Measurements from ENCODE around the gene C1orf159. TPM values are rescaled to one million over a fixed set of nuclear protein-coding genes. Genes with fewer than 3 reads are reported as not detected.
"Not testable (repeated sequence)": the region's sequence is repeated elsewhere in the genome, so short reads cannot be mapped to it uniquely, and the experiment has no call there.

Gene C1orf159
- total RNA-seq, 1 donor from 2014 or later = 7.7 TPM

GRCh38 chr1:1118876-1119220 is 3.0 kb upstream of the C1orf159 start:
- DNase-seq (ENCODE audit: low spot score) = no peak

DNA sequence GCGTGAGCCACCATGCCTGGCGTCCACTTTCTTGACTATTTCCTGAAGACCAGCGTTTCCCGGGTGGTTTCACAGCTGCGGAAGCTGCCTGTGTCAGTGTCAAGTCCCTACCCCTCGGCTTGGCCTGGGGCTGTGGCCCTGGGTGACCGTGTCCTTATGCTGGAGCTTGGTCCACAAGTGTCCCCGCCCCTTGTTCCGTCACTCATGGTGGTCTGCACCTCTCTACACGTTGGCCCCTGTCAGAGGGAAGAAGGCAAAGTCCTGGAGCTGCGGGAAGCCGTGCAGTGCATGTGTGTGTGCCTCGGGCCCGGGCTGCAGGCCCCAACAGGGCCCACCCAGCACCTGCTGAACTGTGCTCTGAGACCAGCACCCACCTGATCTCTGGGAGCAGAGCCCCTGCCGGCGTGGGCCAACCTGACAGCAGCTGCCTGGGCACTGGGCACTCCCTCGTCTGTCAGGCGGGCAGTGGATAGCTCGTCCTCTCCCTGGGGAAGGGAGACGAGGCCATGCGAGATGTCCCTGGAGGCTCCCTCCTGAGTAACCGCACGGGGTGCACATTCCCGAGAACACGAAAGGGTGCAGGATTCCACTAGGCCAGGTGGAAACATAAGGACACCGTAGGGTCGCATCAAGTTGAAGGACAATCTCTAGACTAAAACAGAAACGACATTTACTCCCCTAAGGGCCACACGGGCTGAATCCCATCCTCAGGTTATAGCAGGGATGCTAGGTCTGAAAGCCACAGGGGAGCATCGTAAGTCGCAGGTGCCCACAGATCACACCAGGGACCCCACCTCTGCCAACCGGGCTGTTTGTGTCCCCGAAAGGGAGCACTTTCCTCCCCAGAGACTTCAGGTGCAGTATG is 2.4 kb upstream of the C1orf159 start:
- no peak for DNase-seq (ENCODE audit: low spot score)

- DNase-seq (ENCODE audit: low spot score) = no peak
Measured at GRCh38 chr1:1117469-1117831, 1.6 kb upstream of the C1orf159 start.

GRCh38 chr1:1116701-1117468 is 996 bp upstream of the C1orf159 start:
- no peak for DNase-seq (ENCODE audit: low spot score)

DNA sequence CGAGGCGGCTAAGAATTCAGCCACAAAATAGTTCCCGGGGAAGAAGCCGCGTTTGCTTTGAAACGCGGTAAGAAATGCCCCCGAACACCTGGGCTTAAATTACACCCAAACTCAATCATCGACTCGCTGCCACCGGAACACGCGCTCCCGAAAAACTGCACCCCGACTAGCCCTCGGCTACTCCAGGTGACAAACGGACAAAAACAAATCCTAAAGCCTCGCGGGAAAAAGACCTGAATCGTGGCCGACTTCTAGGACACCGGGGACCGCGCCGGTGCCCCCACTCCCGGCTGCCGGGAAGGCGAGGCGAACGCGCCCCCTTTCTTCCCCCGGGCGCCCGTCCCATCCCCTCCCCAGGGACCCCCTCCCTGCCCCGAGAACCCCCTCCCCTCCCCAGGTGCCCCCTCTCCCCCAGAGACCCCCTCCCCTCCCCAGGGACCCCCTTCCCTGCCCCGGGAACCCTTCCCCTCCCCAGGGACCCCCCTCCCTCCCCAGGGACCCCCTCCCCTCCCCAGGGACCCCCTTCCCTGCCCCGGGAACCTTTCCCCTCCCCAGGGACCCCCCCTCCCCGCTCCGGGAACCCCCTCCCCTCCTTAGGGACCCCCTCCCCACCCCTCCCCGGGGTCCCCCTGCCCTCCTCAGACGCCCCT is 628 bp downstream of the C1orf159 start:
- no peak for DNase-seq (ENCODE audit: low spot score)

- DNase-seq (ENCODE audit: low spot score) = no peak
Measured at GRCh38 chr1:1114431-1114830, 1.5 kb downstream of the C1orf159 start.

- no peak for DNase-seq (ENCODE audit: low spot score)
Measured at GRCh38 chr1:1112237-1112985, 3.5 kb downstream of the C1orf159 start.

- no peak for DNase-seq (ENCODE audit: low spot score)
Measured at GRCh38 chr1:1111516-1112236, 4.2 kb downstream of the C1orf159 start.

DNA sequence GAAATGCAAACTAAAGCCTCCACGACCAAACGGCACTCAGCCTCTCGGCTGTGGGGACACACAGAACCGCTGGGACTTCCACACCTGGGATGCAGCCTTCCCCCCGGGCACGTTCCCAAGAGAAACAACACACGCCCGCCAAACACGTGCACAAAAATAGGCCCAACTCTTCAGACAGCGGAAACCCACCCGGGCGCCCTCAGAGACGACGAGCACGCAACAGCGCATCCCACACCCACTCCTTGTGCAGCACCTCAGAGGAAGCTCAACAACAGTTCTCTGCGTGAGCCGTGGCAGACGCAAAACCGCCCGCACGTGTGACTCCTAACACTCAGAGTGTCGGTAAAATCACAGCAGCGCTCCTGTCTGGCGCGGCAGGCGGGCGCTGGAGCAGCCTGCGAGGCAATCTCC is 5.3 kb downstream of the C1orf159 start:
- DNase-seq (ENCODE audit: low spot score) = no peak

GRCh38 chr1:1109743-1110142 is 6.1 kb downstream of the C1orf159 start:
- no peak for DNase-seq (ENCODE audit: low spot score)

GRCh38 chr1:1106510-1107221 is 9.2 kb downstream of the C1orf159 start:
- DNase-seq (ENCODE audit: low spot score) = no peak

DNA sequence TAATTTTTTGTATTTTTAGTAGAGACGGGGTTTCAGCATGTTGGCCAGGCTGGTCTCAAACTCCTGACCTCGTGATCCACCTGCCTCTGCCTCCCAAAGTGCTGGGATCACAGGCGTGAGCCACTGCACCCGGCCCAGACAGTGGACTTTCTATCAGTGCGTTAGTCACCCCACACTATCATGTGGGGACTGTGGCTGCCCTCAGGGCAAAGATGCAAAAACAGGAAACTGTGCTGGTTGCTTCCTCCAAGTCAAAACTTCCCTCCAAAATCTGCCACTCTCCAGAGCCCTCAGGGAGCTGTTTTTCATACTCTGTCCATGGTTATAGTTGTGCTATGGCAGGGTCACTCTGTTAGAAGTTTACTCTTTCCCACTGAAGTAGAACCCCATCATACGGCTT is 11.7 kb downstream of the C1orf159 start:
- DNase-seq (ENCODE audit: low spot score) = not testable (repeated sequence)

- no peak for DNase-seq (ENCODE audit: low spot score)
Measured at GRCh38 chr1:1101503-1101902, 14.4 kb downstream of the C1orf159 start.

DNA sequence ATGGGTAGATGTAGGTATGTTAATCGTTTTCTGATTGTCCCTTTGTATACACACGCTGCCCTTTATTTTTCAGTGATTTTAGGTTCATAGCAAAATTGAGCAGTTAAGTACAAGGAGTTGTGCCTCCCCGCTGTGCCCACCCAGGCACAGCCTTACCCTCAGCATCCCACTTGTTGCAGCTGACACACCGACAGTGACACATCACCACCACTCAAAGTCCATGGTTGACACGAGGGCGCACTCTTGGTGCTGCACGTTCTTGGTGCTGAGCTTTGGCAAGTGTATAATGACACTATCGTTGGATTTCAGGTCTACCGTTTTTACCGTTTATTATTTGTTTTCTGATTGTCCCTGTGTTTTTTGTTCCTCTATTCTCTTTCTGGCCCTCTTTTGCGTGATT is 15.6 kb downstream of the C1orf159 start:
- no peak for DNase-seq (ENCODE audit: low spot score)

GRCh38 chr1:1099506-1100183 is 16.2 kb downstream of the C1orf159 start:
- DNase-seq (ENCODE audit: low spot score) = no peak

- no peak for DNase-seq (ENCODE audit: low spot score)
Measured at GRCh38 chr1:1098681-1099421, 17.0 kb downstream of the C1orf159 start.

- DNase-seq (ENCODE audit: low spot score) = not testable (repeated sequence)
Measured at GRCh38 chr1:1096136-1096535, 19.8 kb downstream of the C1orf159 start.

DNA sequence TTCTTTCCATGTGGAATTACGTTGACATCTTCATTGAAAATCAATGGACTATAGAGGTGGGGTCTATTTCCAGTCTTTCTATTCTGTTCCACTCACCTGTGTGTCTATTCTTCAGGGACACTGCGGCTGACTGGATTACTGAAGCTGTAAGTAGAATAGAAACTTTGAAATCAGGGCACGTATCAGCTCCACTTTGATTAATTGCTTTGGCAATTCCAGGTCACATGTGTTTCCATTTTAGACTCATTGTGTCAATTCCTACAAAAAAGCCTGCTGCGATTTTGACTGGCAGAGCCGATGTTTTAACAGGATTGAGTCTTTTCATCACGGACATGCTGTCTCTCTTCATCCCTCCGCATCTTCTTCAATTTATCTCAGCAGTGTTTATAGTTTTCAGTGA is 20.9 kb downstream of the C1orf159 start:
- no peak for DNase-seq (ENCODE audit: low spot score)

GRCh38 chr1:1093610-1093943 is 22.3 kb downstream of the C1orf159 start:
- DNase-seq (ENCODE audit: low spot score) = no peak
